ENCODE measurements around the gene DOK7. TPM values are rescaled to one million over a fixed set of nuclear protein-coding genes. Genes with fewer than 3 reads are reported as not detected.
A peak's percentile ranks its signal among the peaks of the same experiment; 100 is the strongest.

DOK7 gene
- 1 to 10 TPM in 1 of 2 donors, under 1 TPM in 1; 0.80 to 1.5 TPM for total RNA-seq

DNA sequence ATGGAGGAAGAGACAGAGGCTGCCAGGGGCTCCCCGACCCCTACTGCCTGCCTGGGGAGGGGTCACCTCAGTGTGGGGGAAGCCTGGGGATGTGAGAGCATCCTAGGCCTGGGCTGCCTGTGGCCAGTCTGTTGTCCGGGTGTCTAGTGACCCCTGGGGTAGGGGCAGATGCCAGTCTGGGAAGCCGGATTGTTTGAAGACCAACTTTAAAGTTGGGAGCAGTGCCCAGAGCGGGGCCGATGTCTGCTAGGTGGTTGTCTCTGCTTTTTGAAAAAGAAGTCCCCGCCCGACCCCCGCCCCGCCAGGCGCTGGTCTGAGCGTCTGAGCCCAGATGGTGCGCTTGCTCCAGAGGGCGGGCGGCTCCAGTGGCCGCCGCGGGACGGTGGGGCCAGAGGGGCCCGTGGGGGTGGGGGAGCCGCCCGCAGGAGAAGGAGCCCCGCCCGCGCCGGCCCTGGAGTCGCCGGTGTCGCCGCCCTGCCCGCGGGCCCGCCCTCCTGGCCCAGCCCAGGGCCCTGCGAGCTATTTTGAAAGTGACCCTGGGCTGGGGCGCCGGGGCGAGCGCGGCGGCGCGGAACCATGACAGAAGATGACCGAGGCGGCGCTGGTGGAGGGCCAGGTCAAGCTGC, at the start of gene DOK7:
Gene DOK7, plus strand, starts transcription at position 517 of the 626 bp plus-strand sequence. Its CDS starts 70 bp downstream, at position 587.
- H3K9ac ChIP-seq (ENCODE audit: low read depth in 2 of 2, low read length in 2 of 2), result no peak within 1 kb of the TSS

GRCh38 chr4:3413675-3414420, 49.3 kb upstream of the DOK7 start:
- no peaks in the 10 kb centered on the region for H3K4me1 ChIP-seq
- H3K27me3 ChIP-seq, result no peaks in the 10 kb centered on the region
- no peak for DNase-seq
- TF ChIP-seq, protein P1, sequence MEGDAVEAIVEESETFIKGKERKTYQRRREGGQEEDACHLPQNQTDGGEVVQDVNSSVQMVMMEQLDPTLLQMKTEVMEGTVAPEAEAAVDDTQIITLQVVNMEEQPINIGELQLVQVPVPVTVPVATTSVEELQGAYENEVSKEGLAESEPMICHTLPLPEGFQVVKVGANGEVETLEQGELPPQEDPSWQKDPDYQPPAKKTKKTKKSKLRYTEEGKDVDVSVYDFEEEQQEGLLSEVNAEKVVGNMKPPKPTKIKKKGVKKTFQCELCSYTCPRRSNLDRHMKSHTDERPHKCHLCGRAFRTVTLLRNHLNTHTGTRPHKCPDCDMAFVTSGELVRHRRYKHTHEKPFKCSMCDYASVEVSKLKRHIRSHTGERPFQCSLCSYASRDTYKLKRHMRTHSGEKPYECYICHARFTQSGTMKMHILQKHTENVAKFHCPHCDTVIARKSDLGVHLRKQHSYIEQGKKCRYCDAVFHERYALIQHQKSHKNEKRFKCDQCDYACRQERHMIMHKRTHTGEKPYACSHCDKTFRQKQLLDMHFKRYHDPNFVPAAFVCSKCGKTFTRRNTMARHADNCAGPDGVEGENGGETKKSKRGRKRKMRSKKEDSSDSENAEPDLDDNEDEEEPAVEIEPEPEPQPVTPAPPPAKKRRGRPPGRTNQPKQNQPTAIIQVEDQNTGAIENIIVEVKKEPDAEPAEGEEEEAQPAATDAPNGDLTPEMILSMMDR (IDR thresholded peaks at IDR 0.05), result no peak
- no peak overlapping the region for H3K4me3 ChIP-seq
- no peaks in the 10 kb centered on the region for H3K9me3 ChIP-seq
- intact Hi-C loops (cut with DNase I), result no loop called here
- no peak overlapping the region for H3K27ac ChIP-seq
- no peaks in the 10 kb centered on the region for H3K36me3 ChIP-seq
- no peak overlapping the region for H3K9ac ChIP-seq (ENCODE audit: low read depth in 2 of 2, low read length in 2 of 2)

More for the DNA sequence above, at the start of gene DOK7:
- no peak within 1 kb of the TSS for H3K27ac ChIP-seq
- intact Hi-C loops (cut with DNase I), result no loop called here
- TF ChIP-seq, protein P1 (IDR thresholded peaks at IDR 0.05), result no peak
- peaks cover 24% of the 10 kb centered on the region for H3K27me3 ChIP-seq
- peaks cover 4% of the 10 kb centered on the region for H3K4me1 ChIP-seq
- H3K4me3 ChIP-seq, result peak within 1 kb of the TSS; percentile 34
- peak; percentile 50 for DNase-seq
- no peaks in the 10 kb centered on the region for H3K9me3 ChIP-seq
- no peaks in the 10 kb centered on the region for H3K36me3 ChIP-seq

DNA sequence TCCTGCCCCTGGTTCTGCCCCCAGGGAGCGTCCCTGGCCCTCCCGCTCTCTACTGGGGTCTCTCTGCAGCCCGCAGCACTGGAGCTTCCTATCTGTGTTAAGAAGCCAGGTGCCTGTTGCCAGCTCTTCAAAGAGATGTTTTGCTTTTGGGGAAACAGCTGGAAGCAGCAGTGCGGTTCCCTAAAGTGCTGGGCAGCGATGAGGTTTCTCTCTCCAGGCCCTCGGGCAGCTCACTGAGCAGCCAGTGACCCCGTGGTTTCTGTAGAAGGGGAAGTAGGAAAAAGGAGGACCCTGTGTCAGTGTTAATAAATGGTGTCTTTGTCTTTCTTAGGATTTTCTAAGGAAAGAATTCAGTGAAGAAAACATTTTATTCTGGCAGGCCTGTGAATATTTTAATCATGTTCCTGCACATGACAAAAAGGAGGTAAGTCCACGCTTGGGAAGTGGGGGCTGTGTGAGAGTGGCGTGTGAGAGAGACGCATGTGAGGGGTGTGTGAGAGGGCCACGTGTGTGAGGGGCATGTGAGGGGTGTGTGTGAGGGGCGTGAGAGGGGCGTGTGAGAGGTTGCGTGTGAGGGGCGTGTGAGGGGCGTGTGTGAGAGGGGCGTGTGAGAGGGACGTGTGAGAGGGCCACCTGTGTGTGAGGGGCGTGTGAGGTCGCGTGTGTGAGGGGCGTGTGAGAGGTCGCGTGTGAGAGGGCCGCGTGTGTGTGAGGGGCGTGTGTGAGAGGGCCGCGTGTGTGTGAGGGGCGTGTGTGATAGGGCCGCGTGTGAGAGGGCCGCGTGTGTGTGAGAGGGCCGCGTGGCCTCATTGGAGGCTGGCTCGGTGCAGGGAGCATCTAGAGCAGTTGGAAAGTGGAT, 48.5 kb upstream of the DOK7 start:
- H3K9ac ChIP-seq (ENCODE audit: low read depth in 2 of 2, low read length in 2 of 2), result no peak overlapping the region
- TF ChIP-seq, protein P1 (IDR thresholded peaks at IDR 0.05), result no peak
- H3K27ac ChIP-seq, result no peak overlapping the region
- H3K4me3 ChIP-seq, result no peak overlapping the region
- DNase-seq, result no peak
- no peaks in the 10 kb centered on the region for H3K36me3 ChIP-seq
- no peaks in the 10 kb centered on the region for H3K27me3 ChIP-seq
- no peaks in the 10 kb centered on the region for H3K9me3 ChIP-seq
- H3K4me1 ChIP-seq, result no peaks in the 10 kb centered on the region
- intact Hi-C loops (cut with DNase I), result no loop called here

DNA sequence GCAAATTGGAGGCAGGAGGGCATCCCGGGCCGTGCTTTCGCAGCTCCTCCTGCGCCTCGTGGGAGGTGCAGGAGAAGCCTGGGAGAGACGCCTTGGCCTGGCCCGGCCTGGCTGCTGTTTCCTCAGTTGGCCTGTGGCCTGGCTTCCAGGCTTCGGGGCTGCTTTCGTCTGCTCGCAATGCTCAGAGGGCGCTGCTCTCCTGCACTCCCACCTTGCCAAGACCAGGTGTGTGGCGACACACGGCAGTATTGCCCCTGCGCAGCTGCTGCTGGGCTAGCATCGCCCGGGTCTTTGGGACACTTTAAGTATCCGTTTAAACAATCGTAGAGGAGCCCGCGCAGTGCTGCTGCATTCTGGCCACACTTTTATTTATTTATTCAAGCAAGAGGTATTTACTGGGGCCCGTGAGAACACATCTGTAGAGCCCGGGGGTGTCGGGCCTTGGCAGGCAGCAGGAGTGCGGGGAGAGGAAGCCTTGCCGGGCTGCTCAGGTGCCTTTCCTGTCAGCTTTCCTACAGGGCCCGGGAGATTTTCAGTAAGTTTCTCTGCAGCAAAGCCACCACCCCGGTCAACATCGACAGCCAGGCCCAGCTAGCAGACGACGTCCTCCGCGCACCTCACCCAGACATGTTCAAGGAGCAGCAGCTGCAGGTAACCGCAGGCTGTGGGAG, 47.5 kb upstream of the DOK7 start:
- TF ChIP-seq, protein P1 (IDR thresholded peaks at IDR 0.05), result no peak
- H3K27ac ChIP-seq, result no peak overlapping the region
- H3K27me3 ChIP-seq, result no peaks in the 10 kb centered on the region
- H3K9me3 ChIP-seq, result no peaks in the 10 kb centered on the region
- intact Hi-C loops (cut with DNase I), result no loop called here
- no peak overlapping the region for H3K4me3 ChIP-seq
- DNase-seq, result no peak
- H3K36me3 ChIP-seq, result no peaks in the 10 kb centered on the region
- no peaks in the 10 kb centered on the region for H3K4me1 ChIP-seq
- H3K9ac ChIP-seq (ENCODE audit: low read depth in 2 of 2, low read length in 2 of 2), result no peak overlapping the region

- H3K9me3 ChIP-seq, result no peaks in the 10 kb centered on the region
- no peak overlapping the region for H3K9ac ChIP-seq (ENCODE audit: low read depth in 2 of 2, low read length in 2 of 2)
- DNase-seq, result no peak
- H3K27ac ChIP-seq, result no peak overlapping the region
- TF ChIP-seq, protein P1 (IDR thresholded peaks at IDR 0.05), result no peak
- H3K27me3 ChIP-seq, result no peaks in the 10 kb centered on the region
- no peaks in the 10 kb centered on the region for H3K4me1 ChIP-seq
- H3K4me3 ChIP-seq, result no peak overlapping the region
- no peaks in the 10 kb centered on the region for H3K36me3 ChIP-seq
- intact Hi-C loops (cut with DNase I), result no loop called here
These were observed 46.8 kb upstream of the DOK7 start for GRCh38 chr4:3416270-3416669.
